ENCODE results near the gene ADGRG3.
"Not testable (repeated sequence)": the region's sequence is repeated elsewhere in the genome, so short reads cannot be mapped to it uniquely, and the experiment has no call there.

The ADGRG3 gene

GRCh38 chr16:57727610-57728009 is 59.5 kb downstream of the ADGRG3 start:
- H3K9ac ChIP-seq (ENCODE audit: low read depth, low read length) = no peak overlapping the region
- no peaks in the 10 kb centered on the region for H3K4me1 ChIP-seq (ENCODE audit: control insufficient read depth, insufficient read depth, low read length)
- no peaks in the 10 kb centered on the region for H3K27me3 ChIP-seq (ENCODE audit: control insufficient read depth, insufficient read depth, low read length)
- no peak overlapping the region for H3K4me3 ChIP-seq (ENCODE audit: low read depth, low read length)
- H3K36me3 ChIP-seq (ENCODE audit: control insufficient read depth, insufficient read depth, low read length) = no peaks in the 10 kb centered on the region
- no peaks in the 10 kb centered on the region for H3K9me3 ChIP-seq (ENCODE audit: control insufficient read depth, insufficient read depth, low read length)

GRCh38 chr16:57728336-57729181 is 60.5 kb downstream of the ADGRG3 start:
- H3K9ac ChIP-seq (ENCODE audit: low read depth, low read length) = no peak overlapping the region
- H3K9me3 ChIP-seq (ENCODE audit: control insufficient read depth, insufficient read depth, low read length) = no peaks in the 10 kb centered on the region
- H3K4me1 ChIP-seq (ENCODE audit: control insufficient read depth, insufficient read depth, low read length) = no peaks in the 10 kb centered on the region
- no peak overlapping the region for H3K4me3 ChIP-seq (ENCODE audit: low read depth, low read length)
- H3K27me3 ChIP-seq (ENCODE audit: control insufficient read depth, insufficient read depth, low read length) = no peaks in the 10 kb centered on the region
- no peaks in the 10 kb centered on the region for H3K36me3 ChIP-seq (ENCODE audit: control insufficient read depth, insufficient read depth, low read length)

- Histone ChIP-seq H3K36me3 (ENCODE audit: control insufficient read depth, insufficient read depth, low read length) (no peaks in the 10 kb centered on the region), H3K9me3 (ENCODE audit: control insufficient read depth, insufficient read depth, low read length) (no peaks in the 10 kb centered on the region), H3K9ac (ENCODE audit: low read depth, low read length) (no peak overlapping the region), H3K4me3 (ENCODE audit: low read depth, low read length) (no peak overlapping the region), H3K4me1 (ENCODE audit: control insufficient read depth, insufficient read depth, low read length) (no peaks in the 10 kb centered on the region), H3K27me3 (ENCODE audit: control insufficient read depth, insufficient read depth, low read length) (no peaks in the 10 kb centered on the region)
Observed at GRCh38 chr16:57729182-57729484, 61.0 kb downstream of the ADGRG3 start.

GRCh38 chr16:57729852-57730251 is 61.7 kb downstream of the ADGRG3 start:
- not testable (repeated sequence) for H3K4me3 ChIP-seq (ENCODE audit: low read depth, low read length); H3K9me3 ChIP-seq (ENCODE audit: control insufficient read depth, insufficient read depth, low read length); H3K9ac ChIP-seq (ENCODE audit: low read depth, low read length); H3K36me3 ChIP-seq (ENCODE audit: control insufficient read depth, insufficient read depth, low read length); H3K27me3 ChIP-seq (ENCODE audit: control insufficient read depth, insufficient read depth, low read length); H3K4me1 ChIP-seq (ENCODE audit: control insufficient read depth, insufficient read depth, low read length)

GRCh38 chr16:57730771-57731730 is 62.9 kb downstream of the ADGRG3 start:
- Histone ChIP-seq H3K9ac (ENCODE audit: low read depth, low read length) (no peak overlapping the region), H3K4me3 (ENCODE audit: low read depth, low read length) (no peak overlapping the region), H3K4me1 (ENCODE audit: control insufficient read depth, insufficient read depth, low read length) (no peaks in the 10 kb centered on the region), H3K27me3 (ENCODE audit: control insufficient read depth, insufficient read depth, low read length) (no peaks in the 10 kb centered on the region), H3K9me3 (ENCODE audit: control insufficient read depth, insufficient read depth, low read length) (no peaks in the 10 kb centered on the region), H3K36me3 (ENCODE audit: control insufficient read depth, insufficient read depth, low read length) (peaks cover 2% of the 10 kb centered on the region)

- Histone ChIP-seq H3K4me1 (ENCODE audit: control insufficient read depth, insufficient read depth, low read length) (peaks cover 4% of the 10 kb centered on the region), H3K36me3 (ENCODE audit: control insufficient read depth, insufficient read depth, low read length) (peaks cover 3% of the 10 kb centered on the region), H3K27me3 (ENCODE audit: control insufficient read depth, insufficient read depth, low read length) (no peaks in the 10 kb centered on the region), H3K4me3 (ENCODE audit: low read depth, low read length) (no peak overlapping the region), H3K9ac (ENCODE audit: low read depth, low read length) (no peak overlapping the region), H3K9me3 (ENCODE audit: control insufficient read depth, insufficient read depth, low read length) (no peaks in the 10 kb centered on the region)
Observed at GRCh38 chr16:57732037-57732436, 63.9 kb downstream of the ADGRG3 start.

GRCh38 chr16:57732714-57733113 is 64.6 kb downstream of the ADGRG3 start:
- H3K27me3 ChIP-seq (ENCODE audit: control insufficient read depth, insufficient read depth, low read length) = no peaks in the 10 kb centered on the region
- peaks cover 4% of the 10 kb centered on the region for H3K4me1 ChIP-seq (ENCODE audit: control insufficient read depth, insufficient read depth, low read length)
- no peak overlapping the region for H3K4me3 ChIP-seq (ENCODE audit: low read depth, low read length)
- H3K9ac ChIP-seq (ENCODE audit: low read depth, low read length) = no peak overlapping the region
- H3K9me3 ChIP-seq (ENCODE audit: control insufficient read depth, insufficient read depth, low read length) = no peaks in the 10 kb centered on the region
- H3K36me3 ChIP-seq (ENCODE audit: control insufficient read depth, insufficient read depth, low read length) = peaks cover 5% of the 10 kb centered on the region

- H3K27me3 ChIP-seq (ENCODE audit: control insufficient read depth, insufficient read depth, low read length) = no peaks in the 10 kb centered on the region
- no peaks in the 10 kb centered on the region for H3K9me3 ChIP-seq (ENCODE audit: control insufficient read depth, insufficient read depth, low read length)
- peak overlapping the region; percentile 97 for H3K4me3 ChIP-seq (ENCODE audit: low read depth, low read length)
- H3K36me3 ChIP-seq (ENCODE audit: control insufficient read depth, insufficient read depth, low read length) = peaks cover 11% of the 10 kb centered on the region
- peak overlapping the region; percentile 97 for H3K9ac ChIP-seq (ENCODE audit: low read depth, low read length)
- H3K4me1 ChIP-seq (ENCODE audit: control insufficient read depth, insufficient read depth, low read length) = peaks cover 4% of the 10 kb centered on the region
Observed at GRCh38 chr16:57734308-57734924, 66.3 kb downstream of the ADGRG3 start.

- H3K4me1 ChIP-seq (ENCODE audit: control insufficient read depth, insufficient read depth, low read length) = peaks cover 4% of the 10 kb centered on the region
- H3K9ac ChIP-seq (ENCODE audit: low read depth, low read length) = peak overlapping the region; percentile 97
- H3K9me3 ChIP-seq (ENCODE audit: control insufficient read depth, insufficient read depth, low read length) = no peaks in the 10 kb centered on the region
Observed at GRCh38 chr16:57734925-57735754, 67.0 kb downstream of the ADGRG3 start.

GRCh38 chr16:57735755-57736418 is 67.8 kb downstream of the ADGRG3 start, which contains the start of gene KATNB1:
TSS of gene KATNB1 (plus strand) at chr16:57735770. CDS start at chr16:57737244, 1,474 bp downstream.
- H3K36me3 ChIP-seq (ENCODE audit: control insufficient read depth, insufficient read depth, low read length) = peaks cover 11% of the 10 kb centered on the region
- H3K4me3 ChIP-seq (ENCODE audit: low read depth, low read length) = peak within 1 kb of the TSS; percentile 97
- no peaks in the 10 kb centered on the region for H3K27me3 ChIP-seq (ENCODE audit: control insufficient read depth, insufficient read depth, low read length)
- H3K4me1 ChIP-seq (ENCODE audit: control insufficient read depth, insufficient read depth, low read length) = peaks cover 4% of the 10 kb centered on the region
- H3K9ac ChIP-seq (ENCODE audit: low read depth, low read length) = peak within 1 kb of the TSS; percentile 97
- no peaks in the 10 kb centered on the region for H3K9me3 ChIP-seq (ENCODE audit: control insufficient read depth, insufficient read depth, low read length)

More at GRCh38 chr16:57734925-57735754, 67.0 kb downstream of the ADGRG3 start:
- Histone ChIP-seq H3K4me3 (ENCODE audit: low read depth, low read length) (peak overlapping the region; percentile 97), H3K27me3 (ENCODE audit: control insufficient read depth, insufficient read depth, low read length) (no peaks in the 10 kb centered on the region), H3K36me3 (ENCODE audit: control insufficient read depth, insufficient read depth, low read length) (peaks cover 11% of the 10 kb centered on the region)

Measured in iPS-15b (cell line).